SIG-M5 treated with dmso at 0.1 percent for 504 hours (cell line): Measurements from ENCODE around the gene CTLA4.

Experiments
- DNase-seq: peaks from one replicate; lab custom pipeline; 2025; ENCODE audit not compliant: unreplicated experiment; lab: John Stamatoyannopoulos, UW

Gene CTLA4

DNA sequence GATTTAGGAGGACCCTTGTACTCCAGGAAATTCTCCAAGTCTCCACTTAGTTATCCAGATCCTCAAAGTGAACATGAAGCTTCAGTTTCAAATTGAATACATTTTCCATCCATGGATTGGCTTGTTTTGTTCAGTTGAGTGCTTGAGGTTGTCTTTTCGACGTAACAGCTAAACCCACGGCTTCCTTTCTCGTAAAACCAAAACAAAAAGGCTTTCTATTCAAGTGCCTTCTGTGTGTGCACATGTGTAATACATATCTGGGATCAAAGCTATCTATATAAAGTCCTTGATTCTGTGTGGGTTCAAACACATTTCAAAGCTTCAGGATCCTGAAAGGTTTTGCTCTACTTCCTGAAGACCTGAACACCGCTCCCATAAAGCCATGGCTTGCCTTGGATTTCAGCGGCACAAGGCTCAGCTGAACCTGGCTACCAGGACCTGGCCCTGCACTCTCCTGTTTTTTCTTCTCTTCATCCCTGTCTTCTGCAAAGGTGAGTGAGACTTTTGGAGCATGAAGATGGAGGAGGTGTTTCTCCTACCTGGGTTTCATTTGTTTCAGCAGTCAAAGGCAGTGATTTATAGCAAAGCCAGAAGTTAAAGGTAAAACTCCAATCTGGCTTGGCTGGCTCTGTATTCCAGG, at the start of gene CTLA4:
Gene CTLA4, plus strand, starts transcription at position 211 of the 640 bp plus-strand sequence. Its CDS starts 172 bp downstream, at position 383.
- no peak for DNase-seq

DNA sequence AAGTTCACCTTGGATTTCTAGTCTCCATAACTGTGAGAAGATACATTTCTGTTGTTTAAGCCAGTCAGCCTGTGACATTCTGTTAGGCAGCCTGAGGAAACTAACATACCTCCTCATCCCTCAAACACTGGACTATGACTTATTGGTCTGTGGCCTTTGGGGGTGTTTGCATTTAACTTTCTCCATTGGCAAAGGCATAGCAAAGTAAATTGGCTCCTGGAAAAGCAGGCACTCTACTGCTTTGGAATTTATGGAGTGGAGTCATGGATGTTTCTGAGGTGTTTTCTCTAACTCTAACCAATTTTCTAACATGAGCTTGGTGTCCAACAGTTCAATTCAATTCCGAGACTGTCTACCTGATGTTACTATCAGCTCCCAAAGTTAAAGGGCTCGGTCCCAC, 48.9 kb upstream of the CTLA4 start:
- DNase-seq: no peak

DNA sequence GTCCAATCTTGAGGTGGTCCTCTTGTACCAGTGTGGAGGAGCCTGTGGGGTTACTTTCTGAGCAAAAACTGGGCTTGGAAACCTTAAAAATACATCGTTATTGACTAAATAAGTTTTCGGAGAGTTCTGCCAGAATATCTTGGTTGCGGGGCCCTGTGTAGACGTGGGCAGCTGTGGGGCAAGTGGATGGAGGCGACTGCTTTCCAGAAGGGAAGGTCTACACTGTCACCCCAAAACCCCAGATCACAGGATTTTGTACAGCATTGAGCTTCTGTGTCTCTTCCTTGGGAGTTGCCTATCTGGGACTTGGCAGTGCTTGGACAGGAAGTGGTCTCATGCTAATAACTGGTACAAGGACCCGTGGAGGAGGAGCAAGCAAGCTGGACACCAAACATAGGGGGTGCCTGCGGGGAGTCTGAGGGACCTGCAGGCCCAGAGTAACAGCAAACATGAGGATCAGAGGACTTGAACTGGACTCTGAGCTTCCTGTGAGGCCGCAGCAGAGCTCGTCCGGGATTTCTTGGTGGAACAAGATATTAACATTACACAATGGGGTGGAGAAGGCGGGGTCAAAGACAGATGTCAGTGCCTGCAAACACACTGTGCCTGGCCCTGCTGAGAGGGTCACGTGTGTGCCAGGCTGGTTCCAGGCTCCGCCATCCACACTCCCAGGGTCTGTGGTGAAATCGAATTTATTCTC, 48.0 kb upstream of the CTLA4 start:
- DNase-seq: no peak

DNA sequence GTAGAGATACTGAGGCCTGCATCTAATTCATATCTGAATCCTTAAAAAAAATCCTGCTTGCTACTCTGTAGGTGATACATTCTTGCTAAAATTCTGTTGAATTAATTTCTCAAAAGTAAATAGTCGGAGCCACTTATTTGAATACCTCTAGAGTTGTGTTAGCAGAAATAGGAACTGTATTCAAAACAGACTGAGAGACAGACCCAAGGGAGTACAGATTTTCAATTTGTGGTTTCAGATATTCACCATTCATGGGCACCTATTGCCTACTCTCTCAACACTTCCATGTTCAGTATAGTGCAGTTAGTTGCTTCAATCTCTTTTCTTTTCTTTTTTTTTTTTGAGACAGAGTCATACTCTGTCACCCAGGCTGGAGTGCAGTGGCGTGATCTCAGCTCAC, 46.6 kb upstream of the CTLA4 start:
- DNase-seq: no peak

DNA sequence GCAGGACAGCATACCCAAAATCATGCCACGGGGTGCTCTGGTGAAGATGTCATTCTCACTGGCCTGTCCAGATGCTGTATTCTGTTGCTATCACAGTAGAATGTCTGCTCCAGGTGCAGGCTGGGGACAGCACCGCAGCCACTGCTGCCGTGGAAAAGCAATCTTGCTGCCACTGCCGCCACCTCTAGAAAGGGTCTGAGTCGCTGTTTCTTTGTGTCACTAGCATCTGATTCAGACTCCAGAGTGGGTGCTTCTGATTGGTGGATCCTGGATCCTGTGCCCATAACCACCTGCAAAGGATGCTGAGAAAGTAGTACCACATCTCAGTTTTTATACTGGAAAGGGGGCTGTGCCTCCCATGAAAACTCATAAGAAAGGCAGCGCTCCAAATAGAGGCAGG, 45.3 kb upstream of the CTLA4 start:
- no peak for DNase-seq

DNA sequence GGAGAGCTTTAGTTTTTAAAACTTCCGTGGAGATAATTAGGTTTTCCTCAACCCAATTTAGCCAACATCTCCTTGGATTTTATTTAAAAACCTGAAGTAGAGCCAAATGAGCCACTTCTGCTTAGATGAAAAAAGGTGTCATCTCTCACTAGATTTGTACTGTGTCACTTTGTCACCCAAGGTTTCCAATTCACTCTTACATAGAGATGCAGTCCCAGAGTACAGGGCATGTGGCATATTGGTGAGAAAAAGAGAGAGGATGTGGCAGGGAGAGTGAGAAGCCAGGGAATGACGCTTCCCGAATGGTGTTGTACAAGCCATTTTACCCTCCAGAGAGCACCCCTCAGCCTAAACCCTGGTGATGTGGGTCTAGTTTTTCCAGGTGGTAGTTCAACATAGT, 44.4 kb upstream of the CTLA4 start:
- DNase-seq: no peak

DNA sequence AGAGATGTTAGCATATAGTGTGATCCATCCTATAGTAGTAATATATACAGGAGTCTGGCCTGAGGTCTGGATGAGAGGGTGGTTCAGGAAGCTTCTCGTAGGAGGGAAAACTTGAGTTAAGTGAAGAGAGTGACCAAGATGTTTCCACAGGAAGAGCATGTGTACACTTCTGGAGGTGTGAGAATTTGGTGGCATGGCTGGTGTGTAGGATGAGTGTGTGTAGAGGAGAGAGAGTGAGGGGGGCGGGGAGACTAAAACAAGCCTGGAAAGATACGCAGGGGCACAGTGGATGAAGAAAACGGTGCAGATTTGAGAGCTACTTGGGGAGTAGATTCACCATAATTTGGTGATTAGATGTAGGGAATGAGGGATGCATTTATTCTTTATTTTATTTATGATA, 43.5 kb upstream of the CTLA4 start:
- no peak for DNase-seq

DNA sequence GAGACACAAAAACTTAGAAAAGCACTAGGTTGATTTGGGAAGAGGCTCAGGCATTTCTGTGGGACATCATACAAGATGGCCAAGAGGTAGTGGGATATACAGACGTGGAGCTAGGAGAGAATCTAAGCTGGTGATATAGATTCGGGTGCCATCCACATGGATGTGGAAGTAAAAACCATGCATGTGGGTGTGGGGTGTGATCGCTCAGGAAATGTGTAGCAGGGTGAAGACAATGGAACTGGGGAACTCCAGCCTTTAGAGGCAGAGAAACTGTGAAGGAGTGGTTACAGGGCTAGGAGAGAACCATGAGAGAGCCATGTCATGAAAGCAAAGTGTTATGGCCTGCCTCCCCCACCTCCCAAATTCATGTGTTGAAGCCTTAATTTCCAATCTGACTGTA, 43.0 kb upstream of the CTLA4 start:
- DNase-seq: no peak

DNA sequence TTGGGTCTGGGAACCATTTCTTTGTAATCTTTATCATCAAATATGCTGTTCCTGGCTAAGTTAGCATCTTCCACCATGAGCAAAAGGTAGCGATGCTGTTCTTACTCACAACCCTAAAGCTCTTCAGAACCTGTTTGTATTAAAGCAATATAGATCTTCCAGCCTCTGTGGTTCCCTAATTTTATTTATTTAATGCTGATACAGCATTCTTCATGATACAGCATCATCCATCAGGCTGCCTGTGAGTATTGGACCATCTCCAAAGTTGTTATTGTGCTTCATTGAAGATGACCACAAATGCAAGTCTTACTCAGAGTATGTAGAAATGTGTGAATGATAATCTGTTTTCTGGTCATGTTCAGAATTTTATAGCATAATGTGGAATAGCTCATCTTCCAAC, 40.9 kb upstream of the CTLA4 start:
- no peak for DNase-seq

DNA sequence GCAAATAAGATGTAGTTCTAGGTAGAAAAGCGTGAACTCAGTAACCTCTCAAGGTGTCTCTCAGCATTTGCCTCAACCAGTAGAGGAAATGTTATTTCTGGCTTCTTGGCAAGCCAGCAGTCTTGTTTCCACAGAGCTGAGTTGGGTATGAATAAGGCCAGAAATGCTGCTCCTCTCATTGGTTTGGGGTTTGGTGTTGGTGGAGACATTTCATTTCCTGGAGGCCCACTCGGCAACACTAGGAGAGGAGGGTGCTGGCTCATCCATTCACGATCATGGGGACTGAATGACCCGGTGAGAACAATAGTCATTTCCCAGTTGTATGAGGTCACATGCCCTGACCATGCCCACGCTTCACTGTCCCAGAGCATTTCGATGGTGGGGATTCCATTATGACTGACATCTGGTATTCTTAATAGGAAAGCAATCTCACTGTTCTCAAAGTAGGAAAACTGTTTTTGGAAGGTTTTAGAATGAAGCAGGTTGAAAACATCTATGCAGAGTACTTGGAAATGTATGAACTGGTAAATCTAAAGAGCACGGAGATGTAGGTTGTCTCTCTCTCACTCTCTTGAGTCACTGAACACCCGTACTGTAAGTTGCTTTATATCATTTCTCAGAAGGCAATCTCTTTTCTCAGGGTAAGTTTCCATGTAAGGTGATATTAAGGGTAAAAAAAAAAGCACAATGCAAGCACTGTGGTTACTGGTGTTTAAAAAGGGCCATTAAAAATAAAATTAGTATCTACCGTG, 37.1 kb upstream of the CTLA4 start:
- DNase-seq: no peak

DNA sequence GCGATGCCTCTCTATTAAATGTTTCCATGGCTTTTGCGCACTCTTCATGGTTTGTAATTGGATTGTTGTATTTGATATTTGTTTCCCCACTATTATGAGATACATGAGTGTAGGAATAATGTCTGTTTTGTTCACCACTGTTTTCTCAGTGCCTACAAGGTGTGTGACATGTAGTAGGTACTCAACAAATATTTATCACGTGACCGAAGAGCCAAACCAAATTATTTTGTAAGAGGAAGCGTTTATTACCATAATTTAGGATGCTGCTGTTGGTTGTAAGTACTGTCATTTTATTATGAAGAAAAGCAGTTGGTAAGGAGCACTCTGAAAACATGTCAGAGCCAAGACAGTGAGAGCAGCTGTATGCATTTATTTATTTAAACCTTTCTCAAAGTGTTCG, 32.2 kb upstream of the CTLA4 start:
- no peak for DNase-seq

DNA sequence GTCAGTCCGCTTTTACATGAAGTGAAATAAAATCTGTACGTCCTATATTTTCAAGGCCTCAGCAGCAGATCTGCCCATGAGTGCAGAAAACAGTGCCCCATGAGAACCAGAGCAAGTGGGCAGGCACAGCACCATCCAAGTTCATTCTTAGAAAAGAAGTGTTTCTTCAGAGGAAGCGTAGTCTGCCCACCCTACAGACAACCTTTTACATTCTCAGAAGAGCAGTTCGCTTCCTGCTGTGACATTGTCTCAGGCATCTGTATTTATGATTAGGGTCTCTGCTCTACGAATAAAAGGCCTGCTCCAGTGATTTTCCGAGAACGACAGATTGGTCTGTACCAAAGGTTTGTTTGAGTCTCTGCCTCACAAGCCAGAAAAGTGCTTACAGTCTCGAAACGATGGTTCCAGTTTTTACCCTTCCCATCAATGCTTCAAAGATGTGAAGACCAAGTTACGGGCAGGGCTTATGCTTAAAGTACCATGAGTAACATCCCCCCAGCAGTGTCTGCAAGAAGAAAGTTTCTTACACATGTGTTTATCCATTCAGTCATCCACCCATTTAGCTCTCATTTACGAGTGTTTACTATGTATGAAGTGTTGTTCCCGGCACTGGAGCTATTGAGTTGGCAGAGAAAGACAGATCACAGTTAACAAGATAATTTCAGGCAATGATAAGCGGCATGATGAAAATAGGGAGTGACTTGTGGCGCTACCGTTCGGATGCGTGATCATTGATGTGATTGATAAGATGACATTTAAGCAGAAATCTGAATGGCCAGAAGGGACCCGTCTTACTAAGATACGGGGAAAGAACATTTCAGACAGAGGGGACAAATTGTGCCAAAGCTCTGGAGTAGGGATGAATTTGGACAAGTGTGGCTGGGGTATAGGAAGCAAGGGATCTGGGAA, 31.4 kb upstream of the CTLA4 start:
- DNase-seq: no peak

DNA sequence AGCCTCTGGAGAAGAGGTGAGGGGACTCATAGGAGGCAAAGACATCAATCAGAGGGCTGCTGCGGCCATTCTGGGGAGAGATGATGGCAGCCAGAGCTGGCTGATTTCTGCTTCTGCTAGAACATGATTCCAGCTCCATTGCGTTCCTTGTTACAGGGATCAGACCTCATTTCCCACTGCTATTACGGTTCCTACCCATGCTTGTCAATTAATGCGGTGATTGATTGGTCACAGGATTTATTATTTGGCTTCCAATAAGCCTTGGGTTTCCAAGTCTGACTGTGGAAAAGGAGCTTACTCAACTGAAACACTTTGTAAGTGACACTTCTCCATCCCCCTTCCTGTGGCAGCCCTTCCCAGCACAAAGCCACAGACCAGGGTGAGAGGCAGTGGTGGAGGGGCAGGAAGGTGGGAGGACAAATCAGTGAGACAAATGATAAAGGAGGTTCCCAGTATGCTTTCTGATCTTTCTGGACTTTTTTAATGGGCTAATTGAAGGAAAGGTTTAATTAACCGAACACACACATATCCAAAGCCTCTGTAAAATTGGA, 26.8 kb upstream of the CTLA4 start:
- no peak for DNase-seq

DNA sequence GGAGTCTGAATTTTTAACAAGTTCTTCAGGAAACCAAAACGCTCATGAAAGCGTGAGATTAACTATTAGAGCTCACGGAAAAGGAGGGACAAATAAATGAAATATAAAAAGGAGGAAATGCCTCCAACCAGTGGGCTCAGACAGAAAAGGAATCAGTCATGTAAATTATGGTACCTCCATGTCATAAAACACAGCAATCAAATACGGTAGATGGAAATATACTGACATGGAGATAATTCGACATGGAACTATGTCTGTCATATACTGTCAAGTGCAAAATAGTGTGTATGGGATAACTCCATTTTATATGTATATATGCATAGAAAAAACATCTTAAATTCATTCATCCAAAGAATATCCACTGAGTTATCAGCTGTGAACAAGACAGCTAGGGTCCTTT, 25.9 kb upstream of the CTLA4 start:
- DNase-seq: no peak

DNA sequence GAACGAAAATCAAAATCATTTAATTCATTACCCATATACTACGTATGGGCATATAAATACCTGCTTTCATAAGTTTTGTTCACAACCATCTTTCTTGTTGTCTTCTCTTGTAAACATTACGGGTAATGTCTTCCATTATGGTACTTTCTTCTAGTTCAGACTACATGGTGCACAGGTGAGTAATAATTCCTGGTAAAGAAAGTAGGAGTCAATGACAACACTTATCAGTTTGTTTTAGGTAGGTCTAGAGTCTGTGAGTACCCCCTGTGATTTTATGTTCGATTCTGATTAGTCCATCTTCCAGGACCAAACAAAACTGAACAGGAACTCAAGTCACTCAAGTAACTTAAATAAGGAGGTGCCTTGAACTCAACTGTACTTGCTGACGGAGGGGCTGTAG, 25.2 kb upstream of the CTLA4 start:
- no peak for DNase-seq

DNA sequence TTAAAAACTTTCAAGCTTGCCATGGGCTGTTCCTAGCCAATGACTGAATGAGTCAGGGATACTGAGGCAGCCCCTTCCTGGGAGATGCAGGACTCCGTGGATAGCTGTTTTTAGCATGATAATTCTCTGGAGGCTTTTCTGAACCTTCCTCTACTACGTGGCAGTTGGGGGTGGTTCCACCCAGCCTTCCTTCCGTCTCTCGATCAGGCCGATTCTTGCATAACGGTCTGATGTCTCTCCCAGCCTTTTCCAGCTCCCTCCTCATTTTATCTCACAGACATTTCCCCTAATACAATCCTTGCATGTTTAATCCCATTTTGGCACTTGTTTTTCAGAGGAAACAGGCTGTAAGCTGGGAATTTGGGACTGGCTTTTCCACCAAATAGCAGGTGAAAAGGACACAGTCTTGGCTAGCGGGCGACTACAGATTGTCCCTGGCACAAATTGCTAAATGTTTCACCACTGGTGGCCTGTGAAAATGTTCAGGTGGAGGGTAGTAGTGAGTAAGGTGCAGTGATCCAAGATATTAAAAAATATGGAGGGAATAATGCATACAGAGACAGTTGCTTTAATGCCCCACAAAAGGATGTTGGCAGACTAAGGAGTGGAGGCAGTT, 21.0 kb upstream of the CTLA4 start:
- no peak for DNase-seq

DNA sequence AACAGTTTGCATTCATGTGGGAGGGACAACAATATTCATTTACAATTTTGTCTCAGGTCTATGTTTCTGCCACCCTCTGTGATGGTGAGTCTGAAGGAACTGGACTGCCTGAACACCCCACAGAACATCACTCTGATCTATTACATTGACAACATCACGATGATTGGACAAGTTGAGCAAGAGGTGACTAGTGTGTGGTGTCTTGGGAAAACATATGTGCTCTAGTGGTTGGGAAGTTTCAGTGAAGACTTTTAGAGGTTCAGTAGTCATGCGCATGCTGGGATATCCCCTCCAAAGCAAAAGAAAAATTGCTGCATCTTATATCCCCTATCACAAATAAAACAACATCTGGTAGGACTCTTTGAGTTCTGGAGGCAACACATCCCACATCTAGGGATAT, 18.6 kb upstream of the CTLA4 start:
- peak; percentile 1 for DNase-seq

DNA sequence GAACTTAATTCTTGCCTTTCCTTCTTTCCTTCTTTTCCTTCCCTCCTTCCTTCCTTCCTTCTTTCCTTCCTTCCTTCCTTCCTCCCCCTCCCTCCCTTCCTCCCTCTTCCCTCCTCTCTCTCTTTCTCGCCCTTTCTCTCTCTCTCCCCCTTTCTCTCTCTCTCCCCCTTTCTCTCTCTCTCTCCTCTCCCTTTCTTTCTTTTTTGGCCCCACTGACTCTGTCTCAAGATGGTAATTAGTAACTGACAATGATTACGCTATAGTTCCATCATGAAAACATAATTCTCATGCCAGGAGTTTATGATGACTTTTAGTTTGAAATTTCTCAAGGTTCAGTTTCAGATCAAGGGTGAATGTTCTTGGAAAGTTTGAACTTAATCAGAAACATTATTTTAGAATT, 14.8 kb upstream of the CTLA4 start:
- DNase-seq: no peak

DNA sequence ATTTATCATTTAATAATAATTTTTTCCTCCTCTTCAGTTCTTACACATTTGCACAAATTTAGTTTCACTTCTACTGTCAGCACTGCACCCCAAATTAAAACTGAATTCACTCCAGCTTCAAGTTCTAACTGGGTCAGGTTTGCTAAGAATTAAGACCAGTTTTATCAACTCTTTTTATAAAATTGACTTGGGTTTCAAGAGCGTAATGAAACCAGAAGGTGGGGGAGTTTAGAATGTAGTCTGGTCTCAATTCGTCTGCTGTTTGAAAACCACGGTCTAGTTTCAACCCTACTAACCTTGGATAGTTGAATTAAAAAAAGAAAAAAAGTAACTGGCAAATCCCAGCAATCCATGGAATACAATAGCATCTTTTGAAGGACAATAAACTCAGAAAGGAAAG, 14.3 kb upstream of the CTLA4 start:
- DNase-seq: no peak

DNA sequence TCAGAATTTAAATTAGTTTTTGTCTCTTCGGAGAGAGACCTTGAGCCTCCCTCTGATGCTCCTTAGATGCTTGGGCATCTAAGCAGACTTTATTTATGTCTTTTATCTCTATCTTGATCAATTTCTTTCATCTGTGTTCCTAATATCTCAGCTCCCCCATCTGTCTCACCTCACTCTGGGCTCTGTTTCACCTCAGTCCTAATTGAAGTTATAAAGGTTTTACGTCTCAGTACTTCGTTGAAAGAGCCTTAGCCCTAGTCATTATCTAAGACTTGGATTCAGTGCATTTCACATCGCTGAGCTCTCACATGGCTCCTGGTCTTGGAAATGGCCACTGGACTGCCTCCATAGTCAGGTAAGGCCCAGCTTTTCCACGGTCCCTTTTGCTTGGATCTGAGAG, 13.8 kb upstream of the CTLA4 start:
- no peak for DNase-seq

DNA sequence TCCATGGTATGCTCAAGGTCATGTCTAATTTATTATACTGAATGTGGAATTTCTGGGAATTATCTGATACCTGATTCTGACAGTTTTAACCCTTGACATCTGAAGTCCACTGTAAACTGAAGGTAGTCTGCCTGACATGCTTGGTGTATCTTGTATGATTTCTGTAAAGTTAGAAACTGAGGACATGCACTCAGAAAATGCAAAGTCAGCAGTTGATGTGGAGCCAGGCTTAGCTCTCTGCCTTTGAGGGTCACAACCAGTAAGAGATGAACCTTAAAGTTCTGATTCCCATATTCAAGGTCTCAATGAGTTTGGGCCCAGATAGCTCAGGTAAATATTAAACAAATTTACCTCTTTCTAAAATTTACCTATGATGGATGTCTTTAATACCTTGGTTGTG, 12.3 kb upstream of the CTLA4 start:
- no peak for DNase-seq
